H1 (cell line): ENCODE results near the gene AIFM3. TPM values are rescaled to one million over a fixed set of nuclear protein-coding genes. Genes with fewer than 3 reads are reported as not detected.

ENCODE experiments used
- CTCF ChIA-PET: fragments of 300-600 bp; sonication (Branson Sonifier 250); formaldehyde crosslinking; loops from one replicate; lab custom pipeline; 2021; ENCODE audit not compliant: partially characterized antibody; lab: Charles Lee
- POLR2A ChIA-PET: fragments of 300-600 bp; sonication (Branson Sonifier 250); formaldehyde crosslinking; loops from one replicate; lab custom pipeline; 2021; ENCODE audit warnings: inconsistent platforms; ENCODE audit not compliant: partially characterized antibody; lab: Charles Lee
- DNase-seq, 2 experiments: peaks; one replicate each; pipeline versions ENCODE4 v3.0.0 to v3.0.0-alpha.2; 2010 to 2022; ENCODE audit warnings: low spot score in 2 of 2, low read depth in 1 of 2, mixed read lengths in 1 of 2
- FAIRE-seq: peaks from 2 replicates; lab custom pipeline; 2011; peaks lifted over from hg19 to GRCh38; lab: Jason Lieb, UNC
- H2AFZ ChIP-seq: 2 replicates; pipeline ENCODE4 v1.8.1; 2012; ENCODE audit warnings: low read length, inconsistent platforms
- H2AK5ac ChIP-seq: 2 replicates; pipeline ENCODE4 v1.6.1; 2013; ENCODE audit warnings: low read depth, low read length
- H2BK120ac ChIP-seq: replicated peaks from 2 replicates; pipeline ENCODE3; 2013; ENCODE audit warnings: low read depth, low read length, inconsistent platforms
- H2BK12ac ChIP-seq: 2 replicates; pipeline ENCODE4 v1.6.1; 2013; ENCODE audit warnings: low read depth, low read length
- H2BK15ac ChIP-seq: 2 replicates; pipeline ENCODE4 v1.6.1; 2013; ENCODE audit warnings: low read length
- H2BK20ac ChIP-seq: 2 replicates; pipeline ENCODE4 v1.6.1; 2013; ENCODE audit warnings: low read length
- H2BK5ac ChIP-seq: 2 replicates; pipeline ENCODE4 v1.6.1; 2013; ENCODE audit warnings: low read depth, low read length
- H3K14ac ChIP-seq: 2 replicates; pipeline ENCODE4 v1.6.1; 2013; ENCODE audit warnings: inconsistent platforms; ENCODE audit not compliant: insufficient read length
- H3K18ac ChIP-seq: 2 replicates; pipeline ENCODE4 v1.6.1; 2013; ENCODE audit warnings: low read length; ENCODE audit errors: extremely low read depth
- H3K23ac ChIP-seq: 2 replicates; pipeline ENCODE4 v1.6.1; 2013; ENCODE audit warnings: inconsistent platforms; ENCODE audit not compliant: insufficient read length
- H3K23me2 ChIP-seq: 2 replicates; pipeline ENCODE4 v1.6.1; 2013; ENCODE audit warnings: low read depth, low read length
- H3K27ac ChIP-seq: 2 replicates; pipeline ENCODE4 v1.6.1; 2011; ENCODE audit warnings: low read depth, low read length, inconsistent platforms
- H3K27me3 ChIP-seq, 4 experiments: replicated peaks in 1 of 4; 1 replicate in 1 of 4; 2 replicates in 3 of 4; pipeline versions ENCODE4 v1.6.1 to v1.8.1; 2011 to 2013; ENCODE audit warnings: low read length in 3 of 4, mild to moderate bottlenecking in 3 of 4, inconsistent platforms in 2 of 4, mixed read lengths in 2 of 4, moderate library complexity in 1 of 4; ENCODE audit not compliant: control insufficient read depth in 3 of 4, insufficient read depth in 3 of 4; ENCODE audit errors: extremely low read depth in 1 of 4
- H3K36me3 ChIP-seq, 4 experiments: 2 replicates each; pipeline versions ENCODE4 v1.6.1 to v1.8.1; 2011 to 2013; ENCODE audit warnings: mild to moderate bottlenecking in 4 of 4, low read length in 3 of 4, moderate library complexity in 2 of 4, control low read depth in 1 of 4, inconsistent platforms in 1 of 4; ENCODE audit not compliant: insufficient read depth in 4 of 4, control insufficient read depth in 2 of 4
- H3K4ac ChIP-seq: replicated peaks from 2 replicates; pipeline ENCODE3; 2013; ENCODE audit warnings: low read length, low read depth, mixed read lengths, inconsistent platforms; ENCODE audit not compliant: insufficient read length
- H3K4me1 ChIP-seq, 4 experiments: replicated peaks in 1 of 4; 1 replicate in 1 of 4; 2 replicates in 3 of 4; pipeline versions ENCODE4 v1.6.1 to v1.8.1; 2011 to 2013; ENCODE audit warnings: low read length in 3 of 4, inconsistent platforms in 2 of 4, mixed read lengths in 1 of 4; ENCODE audit not compliant: insufficient read depth in 4 of 4, control insufficient read depth in 3 of 4
- H3K4me2 ChIP-seq, 2 experiments: 2 replicates each; pipeline versions ENCODE4 v1.6.1 to v1.8.1; 2011 to 2013; ENCODE audit warnings: low read depth in 2 of 2, low read length in 2 of 2, control low read depth in 1 of 2, inconsistent platforms in 1 of 2, mild to moderate bottlenecking in 1 of 2; ENCODE audit not compliant: insufficient read depth in 1 of 2
- H3K4me3 ChIP-seq, 4 experiments: fragments of 200-600, 300-600 bp in 1 of 4; sonication (generic), shearing (Covaris generic), sonication (Bioruptor Twin) in 1 of 4; 2 replicates each; pipeline versions ENCODE4 v1.5.1 to v1.8.1; 2011 to 2016; ENCODE audit warnings: low read length in 4 of 4, low read depth in 3 of 4, control low read depth in 2 of 4, inconsistent platforms in 2 of 4, mild to moderate bottlenecking in 2 of 4, mixed read lengths in 1 of 4, moderate library complexity in 1 of 4; ENCODE audit not compliant: insufficient read depth in 2 of 4; ENCODE audit errors: extremely low read depth in 1 of 4
- H3K56ac ChIP-seq: replicated peaks from 2 replicates; pipeline ENCODE3; 2013; ENCODE audit warnings: low read depth, mild to moderate bottlenecking, mixed read lengths, low read length, inconsistent platforms; ENCODE audit not compliant: insufficient read length
- H3K79me1 ChIP-seq: 2 replicates; pipeline ENCODE4 v1.6.1; 2013; ENCODE audit warnings: low read depth, low read length, control low read depth
- H3K79me2 ChIP-seq, 2 experiments: 2 replicates each; pipeline versions ENCODE4 v1.6.1 to v1.8.1; 2012 to 2013; ENCODE audit warnings: low read length in 2 of 2, mild to moderate bottlenecking in 2 of 2, inconsistent platforms in 1 of 2; ENCODE audit not compliant: insufficient read depth in 2 of 2, control insufficient read depth in 1 of 2
- H3K9ac ChIP-seq, 4 experiments: replicated peaks in 1 of 4; 1 replicate in 1 of 4; 2 replicates in 3 of 4; pipeline versions ENCODE4 v1.6.1 to v1.8.1; 2011 to 2013; ENCODE audit warnings: low read depth in 3 of 4, low read length in 3 of 4, control low read depth in 2 of 4, mild to moderate bottlenecking in 2 of 4, moderate library complexity in 2 of 4, inconsistent platforms in 1 of 4; ENCODE audit errors: extremely low read depth in 1 of 4
- H3K9me3 ChIP-seq, 2 experiments: 2 replicates each; pipeline versions ENCODE4 v1.6.1 to v1.8.1; 2012 to 2013; ENCODE audit warnings: mild to moderate bottlenecking in 2 of 2, moderate library complexity in 2 of 2, control low read depth in 1 of 2, inconsistent platforms in 1 of 2, low read depth in 1 of 2, low read length in 1 of 2, mixed read lengths in 1 of 2; ENCODE audit not compliant: insufficient read depth in 2 of 2
- H4K20me1 ChIP-seq, 2 experiments: replicated peaks in 1 of 2; 2 replicates each; pipeline versions ENCODE3 to v1.8.1; 2011 to 2013; ENCODE audit warnings: inconsistent platforms in 2 of 2, low read length in 2 of 2, mild to moderate bottlenecking in 1 of 2; ENCODE audit not compliant: insufficient read depth in 2 of 2, control insufficient read depth in 1 of 2
- H4K5ac ChIP-seq: 2 replicates; pipeline ENCODE4 v1.6.1; 2013; ENCODE audit warnings: low read length, low read depth, mixed read lengths, inconsistent platforms; ENCODE audit not compliant: insufficient read length
- H4K8ac ChIP-seq: 2 replicates; pipeline ENCODE4 v1.8.0; 2013; ENCODE audit warnings: mild to moderate bottlenecking, moderate library complexity, low read length, inconsistent platforms; ENCODE audit not compliant: insufficient read depth; ENCODE audit errors: extremely low read depth
- H4K91ac ChIP-seq: replicated peaks from 2 replicates; pipeline ENCODE3; 2013; ENCODE audit warnings: low read length, mixed read lengths, inconsistent platforms; ENCODE audit not compliant: insufficient read length
- BRCA1 ChIP-seq: IDR thresholded peaks from 2 replicates; pipeline ENCODE4 v1.6.1; 2012; ENCODE audit warnings: low read depth, low read length, improper control_type of control experiment
- EZH2 ChIP-seq: fragments of 200-600 bp; sonication (generic); IDR thresholded peaks from 2 replicates; pipeline ENCODE4 v1.7.1; 2012; ENCODE audit warnings: low read depth, mild to moderate bottlenecking, moderate library complexity, low read length, inconsistent platforms; ENCODE audit not compliant: severe bottlenecking
- FOSL1 ChIP-seq: IDR thresholded peaks from 2 replicates; pipeline ENCODE4 v1.6.1; 2011; ENCODE audit warnings: mild to moderate bottlenecking, low read depth, low read length, moderate library complexity; ENCODE audit not compliant: insufficient read depth
- HDAC2 ChIP-seq, 2 experiments: fragments of 300-600 bp in 1 of 2; sonication (generic) in 1 of 2; IDR thresholded peaks; 2 replicates each; pipeline ENCODE4 v1.6.1; 2011 to 2012; ENCODE audit warnings: low read depth in 2 of 2, low read length in 2 of 2, mild to moderate bottlenecking in 2 of 2, moderate library complexity in 2 of 2, borderline replicate concordance in 1 of 2, inconsistent platforms in 1 of 2
- HDAC6 ChIP-seq: IDR thresholded peaks from one replicate; pipeline ENCODE4 v1.7.1; 2012; ENCODE audit warnings: low read depth, mild to moderate bottlenecking, inconsistent platforms, low read length, moderate library complexity
- JUND ChIP-seq: IDR thresholded peaks from 2 replicates; pipeline ENCODE4 v1.6.1; 2011; ENCODE audit warnings: mild to moderate bottlenecking, improper control_type of control experiment, low read length
- KDM4A ChIP-seq: IDR thresholded peaks from one replicate; pipeline ENCODE4 v1.7.1; 2012; ENCODE audit warnings: low read depth, mild to moderate bottlenecking, moderate library complexity, low read length, inconsistent platforms; ENCODE audit not compliant: severe bottlenecking
- KDM5A ChIP-seq: fragments of 200-600 bp; IDR thresholded peaks from 2 replicates; pipeline ENCODE4 v1.7.1; 2012; ENCODE audit warnings: mild to moderate bottlenecking, low read length, inconsistent platforms, mixed read lengths
- POLR2A ChIP-seq, 2 experiments: IDR thresholded peaks; 1 replicate in 1 of 2; 2 replicates in 1 of 2; pipeline ENCODE4 v1.6.1; 2011; ENCODE audit warnings: low read depth in 2 of 2, low read length in 2 of 2, mild to moderate bottlenecking in 2 of 2; ENCODE audit errors: control extremely low read depth in 1 of 2
- SAP30 ChIP-seq: fragments of 300-600 bp; sonication (generic); IDR thresholded peaks from 2 replicates; pipeline ENCODE4 v1.7.1; 2012; ENCODE audit warnings: low read length, moderate library complexity, mild to moderate bottlenecking, inconsistent platforms; ENCODE audit not compliant: insufficient read depth, insufficient replicate concordance
- SP4 ChIP-seq: IDR thresholded peaks from 2 replicates; pipeline ENCODE4 v1.6.1; 2012; ENCODE audit warnings: low read length, inconsistent platforms
- SUZ12 ChIP-seq: fragments of 200-600 bp; sonication (generic); IDR thresholded peaks from 2 replicates; pipeline ENCODE4 v1.6.1; 2012; ENCODE audit warnings: mild to moderate bottlenecking, inconsistent platforms, low read length, moderate library complexity, mixed read lengths
- WGBS, 2 experiments: shearing (Covaris generic) in 1 of 2; methylation state at CpG; one replicate each; pipeline versions ENCODE4 v1.1.6 to v1.1.7; 2013 to 2015; ENCODE audit warnings: low lambda C conversion rate in 2 of 2, mixed read lengths in 2 of 2, inconsistent platforms in 1 of 2, low coverage in 1 of 2, missing lambda C conversion rate in 1 of 2; ENCODE audit not compliant: insufficient replicate concordance in 2 of 2, insufficient coverage in 1 of 2, insufficient read length in 1 of 2; ENCODE audit errors: extremely low coverage in 1 of 2, missing lambda C conversion rate in 1 of 2; 5-methylcytosine and 5-hydroxymethylcytosine counted together
- polyA plus RNA-seq, 7 experiments: library from polyadenylated mRNA; depleted of rRNA in 3 of 7; stranded (reverse) in 5 of 7; unstranded in 2 of 7; fragments of >200 nt in 5 of 7; fragments of 200-250 nt in 2 of 7; gene quantifications; 1 replicate in 5 of 7; 2 replicates in 1 of 7; 4 replicates in 1 of 7; pipeline versions ENCODE4 v1.2.1 to v1.2.3, GENCODE V29; 2011 to 2013; ENCODE audit warnings: missing spikeins in 2 of 7, mixed read lengths in 2 of 7
- total RNA-seq: library from RNA; stranded (reverse); fragmentation: NEBNext Ultra II Directional; extraction: Animal tissue kit (Norgen Biotek cat#: 25700); gene quantifications from 2 replicates; pipeline ENCODE4 v1.2.1, GENCODE V29; 2021
- TF ChIP-seq, protein P1 (sequence below): IDR thresholded peaks from 2 replicates; pipeline ENCODE4 v1.6.1; 2012; ENCODE audit warnings: inconsistent platforms
- TF ChIP-seq, protein P2 (sequence below): IDR thresholded peaks from 2 replicates; pipeline ENCODE4 v1.6.1; 2011; ENCODE audit warnings: low read depth, mild to moderate bottlenecking, low read length; ENCODE audit not compliant: insufficient read depth

AIFM3 gene
- total and polyA plus RNA-seq, 2 of the 8 experiments (the other 6 are each of a cell fraction or from before 2014, with no cell fraction given): 0.86 to 1.4 TPM

- Histone ChIP-seq H3K27me3 (no peaks in the 10 kb centered on the region), H3K23me2 (no peaks in the 10 kb centered on the region), H3K36me3 (peaks cover under 1 to 16% (median 10%) of the 10 kb centered on the region in 4 experiments; a peak in 6 of 8 replicates), H3K79me2 (peaks cover 29 to 98% of the 10 kb centered on the region in 2 experiments), H2BK15ac (no peak overlapping the region), H3K56ac (no peak overlapping the region), H2BK5ac (no peak overlapping the region), H2AK5ac (no peak overlapping the region), H2BK12ac (no peak overlapping the region), H3K9me3 (no peaks in the 10 kb centered on the region), H2BK120ac (no peak overlapping the region), H3K4me3 (no peak overlapping the region), H4K20me1 (peaks cover 36 to 38% of the 10 kb centered on the region in 2 experiments), H2AFZ (no peak overlapping the region), H3K4ac (no peak overlapping the region), H3K79me1 (peaks cover 11% of the 10 kb centered on the region), H3K9ac (no peak overlapping the region), H3K18ac (no peak overlapping the region), H4K5ac (no peak overlapping the region), H4K8ac (no peak overlapping the region), H3K23ac (no peak overlapping the region), H3K27ac (no peak overlapping the region), H3K14ac (no peak overlapping the region), H4K91ac (no peak overlapping the region), H2BK20ac (no peak overlapping the region), H3K4me1 (no peaks in the 10 kb centered on the region; a peak in 1 of 7 replicates), H3K4me2 (no peak overlapping the region)
- CTCF ChIA-PET: no interaction called here
- POLR2A ChIA-PET: no interaction called here
- no peak for DNase-seq
- no peak for FAIRE-seq
- 94% methylated on average over 2 of the region's 2 CpGs; no CpG with 5 or more reads in 1 of the 2 experiments for WGBS, 2 experiments
- TF ChIP-seq POLR2A (IDR thresholded peaks at IDR 0.05; ENCODE audit: control extremely low read depth in 1 of 2, low read depth in 2 of 2, low read length in 2 of 2) (no peak), HDAC2 (IDR thresholded peaks at IDR 0.05; ENCODE audit: borderline replicate concordance in 1 of 2, low read depth in 2 of 2, low read length in 2 of 2) (no peak), EZH2 (no peak), HDAC6 (no peak), SUZ12 (no peak), BRCA1 (no peak), KDM5A (no peak), JUND (no peak), FOSL1 (no peak), KDM4A (no peak), SP4 (no peak), SAP30 (no peak)
- TF ChIP-seq, protein P1, sequence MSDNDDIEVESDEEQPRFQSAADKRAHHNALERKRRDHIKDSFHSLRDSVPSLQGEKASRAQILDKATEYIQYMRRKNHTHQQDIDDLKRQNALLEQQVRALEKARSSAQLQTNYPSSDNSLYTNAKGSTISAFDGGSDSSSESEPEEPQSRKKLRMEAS: no peak
- TF ChIP-seq, protein P2, sequence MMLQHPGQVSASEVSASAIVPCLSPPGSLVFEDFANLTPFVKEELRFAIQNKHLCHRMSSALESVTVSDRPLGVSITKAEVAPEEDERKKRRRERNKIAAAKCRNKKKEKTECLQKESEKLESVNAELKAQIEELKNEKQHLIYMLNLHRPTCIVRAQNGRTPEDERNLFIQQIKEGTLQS: no peak
Measured at GRCh38 chr22:20945578-20945934, 21.5 kb upstream of the AIFM3 start.
